Adrenal gland (tissue), 5 donors: ENCODE data around the gene METTL26.

ENCODE experiments used
- CTCF ChIP-seq, 6 experiments: fragments of 450-650 bp in 4 of 6; fragments of 200-600 bp in 2 of 6; sonication (generic) in 1 of 6; IDR thresholded peaks; 1 replicate in 5 of 6; 2 replicates in 1 of 6; pipeline versions ENCODE4 v1.5.1 to v1.8.0; 2016 to 2021; ENCODE audit warnings: antibody characterized with exemption in 6 of 6, mild to moderate bottlenecking in 2 of 6, moderate library complexity in 1 of 6
- POLR2A ChIP-seq, 2 donors: fragments of 450-650 bp; IDR thresholded peaks; one replicate each; pipeline ENCODE4 v1.6.1; 2017; ENCODE audit warnings: antibody characterized with exemption in 2 of 2, mild to moderate bottlenecking in 2 of 2, moderate library complexity in 1 of 2
- donor health status: DM: no; HTN: no; CAD: no.

- TF ChIP-seq CTCF (IDR thresholded peaks at IDR 0.05) (no peak), POLR2A (IDR thresholded peaks at IDR 0.05) (no peak)
Measured at GRCh38 chr16:670485-671352, 34.6 kb upstream of the METTL26 start.
